ENCODE results near the gene RNF123.
A peak's percentile ranks its signal among the peaks of the same experiment; 100 is the strongest.
"Not testable (repeated sequence)": the region's sequence is repeated elsewhere in the genome, so short reads cannot be mapped to it uniquely, and the experiment has no call there.

The RNF123 gene

DNA sequence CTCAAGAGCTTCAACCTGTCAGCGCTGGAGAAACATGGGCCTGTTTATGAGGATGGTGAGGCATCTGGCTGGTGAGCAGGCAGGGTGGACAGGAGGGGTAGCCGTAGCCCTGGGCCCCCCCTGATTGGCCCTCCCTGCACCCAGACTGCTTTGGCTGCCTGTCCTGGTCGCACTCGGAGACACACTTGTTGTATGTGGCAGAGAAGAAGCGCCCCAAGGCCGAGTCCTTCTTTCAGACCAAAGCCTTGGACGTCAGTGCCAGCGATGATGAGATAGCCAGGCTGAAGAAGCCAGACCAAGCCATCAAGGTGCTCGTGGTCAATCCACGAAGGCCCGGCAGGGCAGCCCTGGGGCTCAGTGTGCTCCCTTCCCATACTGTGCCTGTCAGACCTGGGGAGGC lies 13.4 kb upstream of the RNF123 start:
- no peak overlapping the region for H3K27ac ChIP-seq (ENCODE audit: insufficient read depth, low read length, poor library complexity, severe bottlenecking)
- H3K9me3 ChIP-seq (ENCODE audit: control insufficient read depth, low read length) = no peaks in the 10 kb centered on the region
- DNase-seq = no peak
- no peak overlapping the region for H3K4me3 ChIP-seq (ENCODE audit: insufficient read depth, low read depth, low read length, poor library complexity, severe bottlenecking)
- H3K27me3 ChIP-seq (replicated peaks; ENCODE audit: control insufficient read depth, insufficient read depth, low read length, poor library complexity, severe bottlenecking) = no peaks in the 10 kb centered on the region
- peaks cover 18% of the 10 kb centered on the region for H3K4me1 ChIP-seq (ENCODE audit: control insufficient read depth, insufficient read depth, low read length, poor library complexity, severe bottlenecking)
- H3K36me3 ChIP-seq (ENCODE audit: control insufficient read depth, insufficient read depth, low read length) = peaks cover 46% of the 10 kb centered on the region

DNA sequence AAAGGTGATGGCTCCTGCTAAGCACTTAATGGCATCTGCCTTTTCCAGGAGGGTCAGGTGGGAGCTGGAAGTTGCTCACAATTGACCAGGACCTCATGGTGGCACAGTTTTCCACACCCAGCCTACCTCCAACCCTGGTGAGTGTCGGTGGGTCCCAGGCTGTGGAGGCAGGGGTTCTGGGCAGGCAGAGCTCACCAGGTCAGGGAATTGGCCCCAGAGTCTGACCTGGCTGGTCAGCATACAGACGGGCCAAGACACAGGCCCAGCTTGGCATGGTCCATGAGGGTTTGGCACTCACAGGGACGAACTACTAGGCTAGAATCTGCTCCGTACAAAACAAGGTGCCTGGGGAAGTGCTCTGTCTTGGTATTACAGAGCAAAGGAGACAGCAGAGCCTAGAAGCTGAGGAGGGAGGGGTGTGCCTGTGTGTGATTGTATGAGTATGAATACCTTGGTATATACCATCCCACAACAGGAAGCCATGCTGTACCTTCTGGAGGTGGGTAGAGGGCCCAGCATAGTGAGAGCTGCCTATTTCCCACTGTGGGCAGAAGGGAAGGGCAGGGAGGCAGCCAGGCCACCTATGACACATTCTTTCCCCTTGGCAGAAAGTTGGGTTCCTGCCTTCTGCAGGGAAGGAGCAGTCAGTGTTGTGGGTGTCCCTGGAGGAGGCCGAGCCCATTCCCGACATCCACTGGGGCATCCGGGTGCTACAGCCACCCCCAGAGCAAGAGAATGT lies 8.7 kb upstream of the RNF123 start:
- no peak overlapping the region for H3K4me3 ChIP-seq (ENCODE audit: insufficient read depth, low read depth, low read length, poor library complexity, severe bottlenecking)
- no peak for DNase-seq
- no peak overlapping the region for H3K27ac ChIP-seq (ENCODE audit: insufficient read depth, low read length, poor library complexity, severe bottlenecking)
- no peaks in the 10 kb centered on the region for H3K27me3 ChIP-seq (replicated peaks; ENCODE audit: control insufficient read depth, insufficient read depth, low read length, poor library complexity, severe bottlenecking)
- H3K9me3 ChIP-seq (ENCODE audit: control insufficient read depth, low read length) = no peaks in the 10 kb centered on the region
- peaks cover 75% of the 10 kb centered on the region for H3K36me3 ChIP-seq (ENCODE audit: control insufficient read depth, insufficient read depth, low read length)
- H3K4me1 ChIP-seq (ENCODE audit: control insufficient read depth, insufficient read depth, low read length, poor library complexity, severe bottlenecking) = no peaks in the 10 kb centered on the region

DNA sequence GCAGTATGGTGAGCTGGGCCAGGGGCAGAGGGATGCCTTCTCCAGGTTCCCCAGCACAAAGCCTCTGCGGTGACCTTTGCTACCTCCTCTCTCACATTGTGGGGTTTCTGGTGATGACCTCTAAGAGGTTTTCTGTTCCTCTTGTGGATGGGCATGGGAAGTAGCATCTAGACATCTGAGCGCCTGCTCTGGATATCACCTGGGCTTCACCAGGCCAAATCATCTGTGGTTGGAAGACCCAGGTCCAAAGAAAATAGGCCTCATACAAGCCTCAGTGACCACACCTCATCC lies 8.2 kb upstream of the RNF123 start:
- Histone ChIP-seq H3K4me1 (ENCODE audit: control insufficient read depth, insufficient read depth, low read length, poor library complexity, severe bottlenecking) (no peaks in the 10 kb centered on the region), H3K36me3 (ENCODE audit: control insufficient read depth, insufficient read depth, low read length) (peaks cover 70% of the 10 kb centered on the region), H3K27me3 (replicated peaks; ENCODE audit: control insufficient read depth, insufficient read depth, low read length, poor library complexity, severe bottlenecking) (no peaks in the 10 kb centered on the region), H3K27ac (ENCODE audit: insufficient read depth, low read length, poor library complexity, severe bottlenecking) (no peak overlapping the region), H3K9me3 (ENCODE audit: control insufficient read depth, low read length) (no peaks in the 10 kb centered on the region), H3K4me3 (ENCODE audit: insufficient read depth, low read depth, low read length, poor library complexity, severe bottlenecking) (no peak overlapping the region)
- DNase-seq = no peak

DNA sequence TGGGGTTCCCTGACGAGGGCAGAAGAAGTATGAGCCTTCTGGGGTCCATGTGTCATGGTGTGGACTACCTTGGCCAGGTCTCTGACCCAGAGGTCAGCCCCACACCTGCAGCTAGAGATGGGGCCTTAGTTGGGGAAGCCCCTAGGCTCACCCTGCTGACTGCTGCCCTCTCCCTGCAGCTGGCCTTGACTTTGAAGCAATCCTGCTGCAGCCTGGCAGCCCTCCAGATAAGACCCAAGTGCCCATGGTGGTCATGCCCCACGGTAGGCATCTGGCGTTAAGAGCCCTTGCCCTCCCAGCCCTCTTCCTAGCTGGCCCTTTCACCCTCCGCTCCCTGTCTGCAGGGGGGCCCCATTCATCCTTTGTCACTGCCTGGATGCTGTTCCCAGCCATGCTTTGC lies 7.8 kb upstream of the RNF123 start:
- Histone ChIP-seq H3K4me1 (ENCODE audit: control insufficient read depth, insufficient read depth, low read length, poor library complexity, severe bottlenecking) (no peaks in the 10 kb centered on the region), H3K4me3 (ENCODE audit: insufficient read depth, low read depth, low read length, poor library complexity, severe bottlenecking) (no peak overlapping the region), H3K9me3 (ENCODE audit: control insufficient read depth, low read length) (no peaks in the 10 kb centered on the region), H3K27me3 (replicated peaks; ENCODE audit: control insufficient read depth, insufficient read depth, low read length, poor library complexity, severe bottlenecking) (no peaks in the 10 kb centered on the region), H3K27ac (ENCODE audit: insufficient read depth, low read length, poor library complexity, severe bottlenecking) (no peak overlapping the region), H3K36me3 (ENCODE audit: control insufficient read depth, insufficient read depth, low read length) (peaks cover 66% of the 10 kb centered on the region)
- DNase-seq = no peak

DNA sequence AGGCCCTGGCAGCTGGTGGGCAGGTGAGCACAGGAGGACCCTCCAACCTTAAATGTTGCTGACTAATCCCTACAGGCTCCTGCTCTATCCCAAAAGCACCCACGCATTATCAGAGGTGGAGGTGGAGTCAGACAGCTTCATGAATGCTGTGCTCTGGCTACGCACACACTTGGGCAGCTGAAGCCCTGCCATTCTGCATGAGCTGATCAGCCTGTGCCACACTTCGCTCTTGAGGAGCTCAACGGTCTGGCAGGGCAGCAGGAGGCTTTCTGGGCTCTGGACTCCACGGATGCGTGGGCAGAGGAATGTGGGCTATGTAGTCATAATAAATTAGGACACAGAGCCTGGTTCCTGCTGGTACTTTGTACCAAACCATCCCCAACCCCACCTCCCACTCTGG lies 6.2 kb upstream of the RNF123 start:
- no peaks in the 10 kb centered on the region for H3K27me3 ChIP-seq (replicated peaks; ENCODE audit: control insufficient read depth, insufficient read depth, low read length, poor library complexity, severe bottlenecking)
- no peak for DNase-seq
- no peak overlapping the region for H3K27ac ChIP-seq (ENCODE audit: insufficient read depth, low read length, poor library complexity, severe bottlenecking)
- H3K9me3 ChIP-seq (ENCODE audit: control insufficient read depth, low read length) = no peaks in the 10 kb centered on the region
- peaks cover 55% of the 10 kb centered on the region for H3K36me3 ChIP-seq (ENCODE audit: control insufficient read depth, insufficient read depth, low read length)
- no peak overlapping the region for H3K4me3 ChIP-seq (ENCODE audit: insufficient read depth, low read depth, low read length, poor library complexity, severe bottlenecking)
- H3K4me1 ChIP-seq (ENCODE audit: control insufficient read depth, insufficient read depth, low read length, poor library complexity, severe bottlenecking) = no peaks in the 10 kb centered on the region

DNA sequence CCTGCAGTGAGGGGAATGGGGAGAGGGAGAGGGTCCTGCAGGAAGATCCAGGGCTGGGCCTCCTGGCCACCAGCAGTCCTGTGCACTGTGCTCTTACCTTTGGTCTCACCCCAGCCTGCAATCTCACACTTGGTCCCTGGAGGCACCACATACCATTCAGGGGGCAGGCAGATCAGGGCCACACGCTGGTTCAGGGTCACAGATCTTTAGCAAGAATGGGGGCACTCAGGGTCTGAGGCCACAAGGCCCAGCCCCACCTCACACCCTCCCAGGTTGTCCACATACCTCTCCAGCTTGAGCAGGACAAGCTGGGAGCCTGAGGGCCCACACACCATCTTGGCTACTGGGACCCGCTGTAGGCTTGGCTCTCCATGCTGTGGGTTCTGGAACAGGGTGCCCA lies 4.9 kb upstream of the RNF123 start:
- H3K36me3 ChIP-seq (ENCODE audit: control insufficient read depth, insufficient read depth, low read length) = peaks cover 42% of the 10 kb centered on the region
- not testable (repeated sequence) for H3K27ac ChIP-seq (ENCODE audit: insufficient read depth, low read length, poor library complexity, severe bottlenecking)

DNA sequence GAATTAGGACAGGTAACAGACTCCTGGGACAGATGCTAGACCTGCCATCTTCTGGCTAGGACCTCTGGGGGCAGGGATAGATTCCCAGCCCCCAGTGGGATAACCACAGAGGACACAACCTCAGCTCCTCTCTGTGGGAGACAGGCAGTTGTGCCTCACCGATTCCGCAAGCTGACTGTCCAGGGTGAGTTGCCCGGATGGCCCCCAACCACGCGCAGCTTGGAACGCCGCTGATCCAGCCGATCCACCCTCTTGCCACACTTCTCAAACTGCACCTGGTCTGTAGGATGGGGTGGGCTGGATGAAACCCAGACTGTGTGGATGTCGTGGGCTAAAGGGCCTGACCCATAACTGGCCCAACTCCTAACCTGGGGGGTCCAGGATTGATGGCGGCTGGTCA lies 4.3 kb upstream of the RNF123 start:
- DNase-seq; H3K4me1 ChIP-seq (ENCODE audit: control insufficient read depth, insufficient read depth, low read length, poor library complexity, severe bottlenecking); H3K27ac ChIP-seq (ENCODE audit: insufficient read depth, low read length, poor library complexity, severe bottlenecking); H3K27me3 ChIP-seq (replicated peaks; ENCODE audit: control insufficient read depth, insufficient read depth, low read length, poor library complexity, severe bottlenecking); H3K9me3 ChIP-seq (ENCODE audit: control insufficient read depth, low read length); H3K4me3 ChIP-seq (ENCODE audit: insufficient read depth, low read depth, low read length, poor library complexity, severe bottlenecking): not testable (repeated sequence)
- peaks cover 36% of the 10 kb centered on the region for H3K36me3 ChIP-seq (ENCODE audit: control insufficient read depth, insufficient read depth, low read length)

More for the DNA sequence above, 4.9 kb upstream of the RNF123 start:
- H3K4me1 ChIP-seq (ENCODE audit: control insufficient read depth, insufficient read depth, low read length, poor library complexity, severe bottlenecking); H3K4me3 ChIP-seq (ENCODE audit: insufficient read depth, low read depth, low read length, poor library complexity, severe bottlenecking); H3K9me3 ChIP-seq (ENCODE audit: control insufficient read depth, low read length); H3K27me3 ChIP-seq (replicated peaks; ENCODE audit: control insufficient read depth, insufficient read depth, low read length, poor library complexity, severe bottlenecking); DNase-seq: not testable (repeated sequence)

DNA sequence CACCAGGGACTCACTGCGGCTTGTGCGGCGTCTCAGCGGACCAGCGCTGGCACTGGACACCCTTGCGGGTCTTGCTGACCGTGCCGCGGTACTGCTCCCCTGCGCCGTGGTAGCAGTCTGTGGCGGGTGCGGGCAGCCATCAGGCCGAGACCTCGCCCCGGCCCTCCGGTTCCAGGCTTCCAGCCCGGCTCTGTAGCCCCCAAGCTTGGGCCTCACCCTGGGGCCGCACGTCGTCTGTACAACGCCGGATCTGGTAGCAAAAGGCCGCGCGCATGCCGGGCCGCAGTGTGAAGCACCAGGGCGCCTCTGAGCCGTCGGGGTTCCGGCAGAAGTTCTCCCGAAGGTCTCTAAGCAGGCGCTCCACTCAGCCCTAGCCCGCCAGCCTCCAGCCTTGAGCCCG lies 3.5 kb upstream of the RNF123 start:
- H3K27ac ChIP-seq (ENCODE audit: insufficient read depth, low read length, poor library complexity, severe bottlenecking); H3K4me3 ChIP-seq (ENCODE audit: insufficient read depth, low read depth, low read length, poor library complexity, severe bottlenecking); DNase-seq; H3K9me3 ChIP-seq (ENCODE audit: control insufficient read depth, low read length); H3K27me3 ChIP-seq (replicated peaks; ENCODE audit: control insufficient read depth, insufficient read depth, low read length, poor library complexity, severe bottlenecking): not testable (repeated sequence)
- H3K36me3 ChIP-seq (ENCODE audit: control insufficient read depth, insufficient read depth, low read length) = peaks cover 30% of the 10 kb centered on the region
- H3K4me1 ChIP-seq (ENCODE audit: control insufficient read depth, insufficient read depth, low read length, poor library complexity, severe bottlenecking) = peaks cover 13% of the 10 kb centered on the region

DNA sequence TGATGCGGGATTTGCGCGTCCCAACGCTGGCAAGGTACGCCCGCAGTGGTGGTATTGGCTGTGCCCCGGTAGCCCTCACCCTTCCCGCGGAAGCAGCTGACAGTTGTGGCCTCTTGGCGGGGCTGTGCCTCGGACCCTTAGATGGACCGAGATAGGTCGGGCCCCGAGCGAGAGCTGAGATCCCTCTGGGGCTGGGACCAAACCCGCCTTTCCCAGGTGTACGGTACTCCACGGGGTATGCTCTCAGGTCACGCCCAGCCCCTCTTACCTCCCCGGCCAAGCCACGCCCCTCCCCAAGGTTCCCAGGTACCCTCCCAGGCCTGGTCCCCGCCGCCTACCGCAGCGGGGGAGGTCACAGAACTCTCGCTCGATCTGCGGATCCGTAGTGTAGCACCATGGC lies 3.0 kb upstream of the RNF123 start:
- peak overlapping the region; percentile 40 for H3K4me3 ChIP-seq (ENCODE audit: insufficient read depth, low read depth, low read length, poor library complexity, severe bottlenecking)
- H3K27me3 ChIP-seq (replicated peaks; ENCODE audit: control insufficient read depth, insufficient read depth, low read length, poor library complexity, severe bottlenecking); H3K27ac ChIP-seq (ENCODE audit: insufficient read depth, low read length, poor library complexity, severe bottlenecking); H3K9me3 ChIP-seq (ENCODE audit: control insufficient read depth, low read length): not testable (repeated sequence)
- peaks cover 13% of the 10 kb centered on the region for H3K4me1 ChIP-seq (ENCODE audit: control insufficient read depth, insufficient read depth, low read length, poor library complexity, severe bottlenecking)
- peaks cover 25% of the 10 kb centered on the region for H3K36me3 ChIP-seq (ENCODE audit: control insufficient read depth, insufficient read depth, low read length)
- DNase-seq = peak; percentile 15 to 29 (median 23)

DNA sequence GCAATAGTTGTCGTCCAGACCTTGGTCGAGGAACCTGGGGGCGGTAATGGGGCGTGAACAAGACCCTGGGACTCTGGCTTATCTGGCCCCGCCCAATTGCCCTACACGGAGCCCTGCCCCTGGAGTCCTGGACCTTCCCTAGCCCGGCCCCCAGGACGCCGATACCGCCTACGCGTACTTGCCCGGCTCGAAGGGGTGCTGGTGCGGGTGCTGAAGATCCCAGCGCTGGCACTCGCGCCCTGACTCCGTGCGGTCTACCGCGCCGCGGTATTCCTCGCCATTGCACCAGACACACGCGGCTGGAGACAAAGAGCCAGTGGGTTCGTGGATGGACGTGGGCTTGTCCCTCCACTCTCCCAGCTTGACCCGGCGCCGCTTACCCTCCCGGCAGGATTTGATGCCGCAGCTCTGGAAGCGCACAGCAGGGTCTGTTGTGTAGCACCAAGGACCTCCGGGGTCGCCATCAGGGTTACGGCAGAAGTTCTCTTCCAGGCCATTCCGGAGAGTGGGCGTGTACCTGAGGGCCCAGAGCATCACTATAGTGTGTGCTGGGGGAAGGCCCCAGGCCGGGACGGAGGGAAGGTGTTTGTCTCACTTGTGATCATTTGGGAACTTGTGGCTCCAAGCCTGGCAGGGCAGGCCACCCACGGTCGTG lies 2.5 kb upstream of the RNF123 start:
- H3K27me3 ChIP-seq (replicated peaks; ENCODE audit: control insufficient read depth, insufficient read depth, low read length, poor library complexity, severe bottlenecking); H3K27ac ChIP-seq (ENCODE audit: insufficient read depth, low read length, poor library complexity, severe bottlenecking); H3K9me3 ChIP-seq (ENCODE audit: control insufficient read depth, low read length): not testable (repeated sequence)
- H3K4me1 ChIP-seq (ENCODE audit: control insufficient read depth, insufficient read depth, low read length, poor library complexity, severe bottlenecking) = peaks cover 13% of the 10 kb centered on the region
- peaks cover 19% of the 10 kb centered on the region for H3K36me3 ChIP-seq (ENCODE audit: control insufficient read depth, insufficient read depth, low read length)
- peak overlapping the region; percentile 40 for H3K4me3 ChIP-seq (ENCODE audit: insufficient read depth, low read depth, low read length, poor library complexity, severe bottlenecking)
- peak in 2 of 3 donors; percentile 34 to 43 for DNase-seq
